Activated T-cell treated with anti-CD3 and anti-CD28 coated beads for 4 hours (primary cell): Measurements from ENCODE around the gene TMEM41A.

Experiments
- DNase-seq: peaks from one replicate; pipeline ENCODE4 v3.0.0-alpha.2; 2020

Gene TMEM41A

DNA sequence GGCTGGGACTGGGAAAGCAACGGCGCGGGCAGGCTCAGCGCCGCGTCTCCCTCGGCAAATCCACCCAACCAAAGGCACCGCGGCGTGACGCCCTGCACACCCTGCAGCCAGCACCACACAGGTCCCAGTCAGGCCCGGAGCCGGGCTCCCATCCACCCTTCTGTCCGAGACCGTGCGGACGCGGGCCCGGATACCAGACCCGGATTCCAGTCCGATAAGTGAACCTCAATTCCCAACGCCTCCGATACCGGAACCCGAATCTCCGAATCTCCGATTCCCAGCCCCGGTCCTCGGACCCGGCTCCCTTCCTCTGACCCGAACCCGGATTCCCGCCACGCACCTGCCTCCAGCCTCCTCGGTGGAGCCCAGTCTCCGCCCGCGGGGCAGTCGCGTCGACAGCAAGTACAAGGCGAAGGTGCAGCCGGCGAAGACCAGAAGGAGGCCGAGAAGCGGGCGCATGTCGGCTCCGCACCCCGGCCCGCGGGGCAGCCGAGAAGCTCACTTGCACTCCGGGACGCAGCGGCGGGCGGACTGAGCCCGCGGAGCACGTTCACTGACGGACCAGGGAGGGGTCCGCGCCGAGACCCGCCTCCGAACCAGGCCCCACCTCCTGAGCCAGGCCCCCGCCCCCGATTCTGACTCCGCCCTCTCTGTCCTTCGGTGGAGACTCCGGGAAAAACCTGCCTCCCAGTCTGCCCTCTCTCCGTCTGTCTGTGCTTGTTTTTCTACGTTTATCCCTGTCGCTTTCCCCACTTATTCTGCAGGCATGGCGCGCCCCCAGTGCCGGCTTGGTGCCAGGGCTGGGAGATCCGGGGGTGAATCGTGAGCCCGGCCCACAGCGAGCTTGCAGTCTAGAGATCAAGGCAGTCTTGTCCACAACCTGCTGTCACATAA, at the start of gene TMEM41A:
TSS of gene TMEM41A (minus strand) at position 533 of the 894 bp plus-strand sequence. CDS start at position 459, 74 bp downstream.
- peak; percentile 87 for DNase-seq

DNA sequence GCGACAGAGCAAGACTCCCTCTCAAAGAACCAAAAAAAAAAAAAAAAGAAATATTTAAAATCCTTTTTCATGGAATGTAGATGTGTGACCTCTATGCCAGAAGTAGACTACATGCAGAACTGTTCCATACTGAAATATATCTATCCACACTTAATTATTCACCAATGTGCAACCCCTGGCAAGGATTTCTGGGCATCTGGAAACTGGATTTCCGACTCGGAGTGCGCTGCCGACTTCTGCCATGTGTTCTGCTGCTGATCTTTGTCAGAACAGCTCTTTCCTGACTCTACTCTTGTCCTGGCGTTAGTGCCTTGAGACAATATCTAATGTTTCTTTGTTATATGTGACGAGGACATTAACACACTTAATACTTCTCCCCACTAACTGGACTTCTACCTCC, 41.9 kb upstream of the TMEM41A start:
- no peak for DNase-seq

GRCh38 chr3:185539934-185540333, 41.1 kb upstream of the TMEM41A start:
- no peak for DNase-seq

DNA sequence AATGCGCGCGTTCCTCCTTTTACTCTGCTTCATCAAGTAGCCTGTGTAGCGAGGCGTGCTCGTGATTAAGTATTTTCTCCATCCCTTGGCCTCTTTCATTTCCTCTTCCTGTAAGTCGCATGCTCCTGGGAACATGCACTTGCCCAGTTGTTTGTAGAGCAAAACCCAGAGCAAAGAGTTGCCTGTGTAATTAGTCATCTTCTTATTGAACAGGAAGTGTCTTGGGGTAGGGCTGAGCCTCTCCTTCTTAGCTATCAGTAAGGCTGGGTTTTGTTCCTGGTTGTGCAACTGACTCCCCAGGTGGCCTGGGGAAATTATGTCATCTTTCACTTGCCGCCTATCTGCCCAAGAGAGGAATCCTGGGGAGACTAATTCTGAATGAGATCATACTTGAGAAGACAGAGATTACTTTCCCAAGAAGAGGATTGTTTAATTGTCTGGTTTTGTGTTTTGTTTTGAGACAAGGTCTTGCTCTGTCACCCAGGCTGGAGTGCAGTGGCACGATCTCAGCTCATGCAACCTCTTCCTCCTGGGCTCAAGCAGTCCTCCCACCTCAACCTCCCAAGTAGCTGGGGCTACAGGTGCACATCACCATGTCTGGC, 38.6 kb upstream of the TMEM41A start:
- DNase-seq, result no peak

GRCh38 chr3:185534511-185534910, 35.7 kb upstream of the TMEM41A start:
- no peak for DNase-seq

- DNase-seq, result no peak
Observed at GRCh38 chr3:185532901-185533300, 34.1 kb upstream of the TMEM41A start.

GRCh38 chr3:185530856-185531255, 32.0 kb upstream of the TMEM41A start:
- no peak for DNase-seq

DNA sequence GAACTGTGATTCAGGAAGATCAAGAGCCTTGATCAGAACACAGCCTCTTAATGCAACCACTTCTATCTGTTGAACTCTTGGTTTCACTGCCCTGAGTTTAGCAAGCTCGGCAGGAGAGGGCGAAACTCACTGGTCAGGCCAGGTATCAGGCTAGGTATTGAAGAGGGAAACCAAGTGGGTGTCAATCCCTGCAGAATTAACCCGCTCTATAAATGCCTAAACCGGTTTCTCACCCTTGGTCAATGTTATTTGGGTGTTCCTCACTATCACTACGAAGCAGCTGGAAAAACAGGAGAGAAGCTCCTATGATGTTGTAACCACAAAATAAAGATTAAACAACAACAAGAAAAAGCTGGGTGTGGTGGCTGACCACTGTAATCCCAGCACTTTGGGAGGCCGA, 29.7 kb upstream of the TMEM41A start:
- no peak for DNase-seq

GRCh38 chr3:185527364-185527763, 28.5 kb upstream of the TMEM41A start:
- no peak for DNase-seq

DNA sequence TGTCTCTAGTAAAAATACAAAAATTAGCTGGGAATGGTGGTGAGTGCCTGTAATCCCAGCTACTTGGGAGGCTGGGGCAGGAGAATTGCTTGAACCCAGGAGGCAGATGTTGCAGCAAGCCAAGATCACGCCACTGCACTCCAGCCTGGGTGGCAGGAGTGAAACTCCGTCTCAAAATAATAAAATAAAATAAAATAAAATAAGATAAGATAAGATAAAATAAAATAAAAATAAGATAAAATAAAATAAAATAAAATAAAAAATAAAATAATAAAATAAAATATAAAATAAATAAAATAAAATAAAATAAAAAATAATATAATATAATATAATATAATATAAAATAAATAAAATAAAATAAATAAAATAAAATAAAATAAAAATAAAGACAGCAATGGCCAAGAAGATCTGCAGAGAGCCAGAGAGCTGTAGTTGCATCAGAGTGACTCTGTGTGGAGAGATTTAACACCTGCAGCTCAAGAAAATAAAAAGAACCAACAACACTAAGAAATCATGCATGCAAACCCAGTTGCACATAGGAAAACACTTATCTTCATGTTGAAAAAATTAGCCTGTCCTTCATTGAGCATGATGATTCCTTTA, 27.6 kb upstream of the TMEM41A start:
- no peak for DNase-seq

DNA sequence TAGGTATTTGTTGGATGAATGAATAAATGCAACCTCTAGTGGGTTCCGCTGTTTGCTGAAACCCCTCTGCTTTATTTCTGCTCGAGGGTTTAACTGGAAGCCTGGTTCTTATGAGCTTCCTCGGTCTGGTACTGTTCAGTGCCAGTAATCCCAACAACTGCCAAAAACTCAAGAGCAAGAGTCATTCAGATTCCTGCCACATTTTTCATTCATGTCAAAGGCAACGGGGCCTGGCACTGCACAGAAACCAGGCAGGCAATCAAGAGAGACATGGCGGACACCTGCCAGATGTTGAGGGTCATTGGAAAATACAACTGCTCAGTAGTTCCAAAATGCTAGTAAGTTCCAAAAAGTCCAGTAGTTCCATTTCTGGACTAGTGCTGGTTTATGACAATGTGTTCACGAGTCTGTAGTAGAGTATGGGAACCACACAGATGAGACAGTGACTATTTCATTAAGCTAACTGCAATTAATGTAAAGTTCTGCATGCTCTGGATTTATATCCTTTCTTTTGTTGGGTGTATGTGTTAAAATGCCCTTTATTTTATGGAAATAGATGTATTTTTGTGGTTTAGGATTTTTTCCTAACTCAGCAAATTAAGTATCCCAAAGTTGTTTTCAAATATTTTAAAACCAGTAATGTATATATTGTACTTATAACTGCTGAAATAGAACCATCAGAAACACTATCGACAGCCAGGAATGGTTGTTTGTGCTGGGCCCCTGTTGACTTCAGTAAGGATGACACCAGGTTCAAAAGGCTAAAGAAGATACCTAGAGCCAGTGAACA, 22.7 kb upstream of the TMEM41A start:
- no peak for DNase-seq

GRCh38 chr3:185519021-185519420, 20.2 kb upstream of the TMEM41A start:
- DNase-seq, result no peak

GRCh38 chr3:185517387-185518130, 18.7 kb upstream of the TMEM41A start:
- DNase-seq, result no peak

- no peak for DNase-seq
Observed at GRCh38 chr3:185511711-185512110, 12.9 kb upstream of the TMEM41A start.

GRCh38 chr3:185508335-185508991, 9.6 kb upstream of the TMEM41A start:
- DNase-seq, result no peak

DNA sequence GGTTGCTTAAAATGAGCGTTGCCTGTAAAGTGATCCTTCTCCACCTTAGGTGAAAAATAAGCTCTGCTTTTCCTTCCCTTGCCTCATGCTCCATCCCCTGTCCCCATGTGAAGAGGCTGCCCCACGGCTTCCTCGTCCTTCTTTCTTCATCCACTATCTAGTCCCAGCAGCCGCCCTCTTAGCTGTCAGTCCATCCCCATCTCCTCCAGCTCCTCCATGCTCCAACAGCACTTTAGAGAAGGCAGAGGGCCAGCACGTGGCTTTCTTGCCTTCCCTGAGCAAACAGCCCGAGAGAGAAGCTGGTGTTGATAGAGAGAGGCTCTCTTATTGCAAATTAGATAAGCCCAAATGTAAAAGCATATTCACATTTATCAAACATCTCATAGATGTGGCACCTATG, 9.0 kb upstream of the TMEM41A start:
- DNase-seq, result no peak

DNA sequence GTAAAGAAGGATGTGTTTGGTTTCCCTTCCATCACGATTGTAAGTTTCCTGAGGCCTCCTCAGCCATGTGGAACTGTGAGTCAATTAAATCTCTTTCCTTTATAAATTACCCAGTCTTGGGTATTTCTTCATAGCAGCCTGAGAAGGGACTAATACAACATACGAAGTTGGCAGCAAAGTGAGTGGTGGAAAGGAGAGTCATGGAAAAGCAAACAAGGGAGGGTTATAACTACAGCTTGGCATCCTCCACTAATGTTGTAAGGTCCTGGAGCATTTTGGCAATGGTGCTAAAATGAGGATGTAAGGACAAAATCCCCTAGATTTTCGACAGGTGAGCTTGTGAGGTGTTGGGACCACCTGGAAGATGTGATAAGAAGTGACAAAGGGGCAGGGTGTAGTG, 5.8 kb upstream of the TMEM41A start:
- no peak for DNase-seq

- DNase-seq, result no peak
Observed at GRCh38 chr3:185503521-185503920, 4.7 kb upstream of the TMEM41A start.

DNA sequence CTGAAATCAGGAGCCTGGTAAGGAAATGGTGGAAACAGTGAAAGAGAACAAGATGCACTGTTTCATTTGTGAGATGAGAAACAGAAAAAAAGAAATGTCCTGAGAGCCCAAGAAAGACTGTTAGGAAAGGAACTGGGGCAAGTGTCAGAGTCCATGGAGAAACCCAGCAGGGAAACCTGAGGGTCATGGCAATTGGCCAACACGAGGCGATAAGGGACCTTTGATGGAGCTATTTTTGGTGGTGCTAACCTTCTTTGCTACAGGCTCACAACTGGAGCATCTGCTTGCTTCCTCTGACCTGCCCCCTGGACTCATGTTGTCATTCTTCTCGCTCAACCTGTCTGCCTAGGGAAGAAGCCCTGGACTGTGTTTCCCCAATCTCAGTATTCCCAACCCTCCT, 4.2 kb upstream of the TMEM41A start:
- no peak for DNase-seq

DNA sequence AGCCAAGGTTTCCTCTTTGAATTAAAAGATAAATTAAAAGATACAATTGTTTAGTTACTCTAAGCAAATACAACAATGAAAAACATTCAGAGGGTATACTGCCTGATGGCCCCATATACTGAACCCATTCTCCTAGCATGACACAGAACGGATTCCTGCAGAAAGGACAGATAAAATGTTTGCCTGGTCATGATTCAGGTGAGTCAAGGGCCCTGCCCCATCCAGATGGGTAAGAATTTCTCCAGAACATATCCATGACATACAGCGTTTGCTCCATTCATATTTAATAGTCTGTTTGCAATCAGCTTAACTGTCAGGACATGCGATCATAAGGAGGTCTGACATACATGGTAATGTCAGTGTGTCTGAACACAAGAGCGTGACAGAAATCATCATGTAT, 8.6 kb downstream of the TMEM41A start:
- DNase-seq, result no peak

GRCh38 chr3:185489462-185489861, 9.4 kb downstream of the TMEM41A start:
- no peak for DNase-seq

GRCh38 chr3:185488465-185488864, 10.4 kb downstream of the TMEM41A start:
- no peak for DNase-seq
